Prostate gland (tissue), 2 donors: Measurements from ENCODE around the gene TPO. TPM values are rescaled to one million over a fixed set of nuclear protein-coding genes. Genes with fewer than 3 reads are reported as not detected.

ENCODE experiments used
- DNase-seq: peaks from one replicate; pipeline ENCODE4 v3.0.0-alpha.2; 2019; ENCODE audit warnings: low spot score
- H3K27ac ChIP-seq, 2 donors: fragments of 200-600 bp; sonication (generic); 2 replicates each; pipeline ENCODE4 v1.5.1; 2017 to 2019
- H3K27me3 ChIP-seq: fragments of 200-600 bp; sonication (generic); replicated peaks from 2 replicates; pipeline ENCODE4 v1.5.1; 2019; ENCODE audit not compliant: insufficient read depth
- H3K36me3 ChIP-seq, 2 donors: fragments of 200-600 bp; sonication (generic); 1 replicate in 1 of 2; 2 replicates in 1 of 2; pipeline versions ENCODE4 v1.5.1 to v1.8.1; 2017 to 2019
- H3K4me1 ChIP-seq: fragments of 200-600 bp; sonication (generic); replicated peaks from 2 replicates; pipeline ENCODE4 v1.5.1; 2019
- H3K4me3 ChIP-seq, 2 donors: fragments of 200-600 bp; sonication (generic); 2 replicates each; pipeline ENCODE4 v1.5.1; 2017 to 2019
- H3K9me3 ChIP-seq: fragments of 200-600 bp; sonication (generic); 2 replicates; pipeline ENCODE4 v1.5.1; 2017
- POLR2A ChIP-seq: fragments of 450-650 bp; IDR thresholded peaks from one replicate; pipeline ENCODE4 v1.6.1; 2016; ENCODE audit warnings: antibody characterized with exemption, mild to moderate bottlenecking
- POLR2AphosphoS5 ChIP-seq: sonication (generic); formaldehyde crosslinking; IDR thresholded peaks from one replicate; pipeline ENCODE4 v1.6.1; 2017; ENCODE audit warnings: antibody characterized with exemption
- WGBS: methylation state at CpG from one replicate; pipeline ENCODE4 v1.1.5; 2018; 5-methylcytosine and 5-hydroxymethylcytosine counted together
- intact Hi-C: fragments of 100-400 bp; cut with DNase I; formaldehyde crosslinking; loops from one replicate; pipeline ENCODE4 v1.14.2; 2022
- total RNA-seq, 2 donors: library from RNA; depleted of rRNA; stranded (reverse); fragments of >200 nt; gene quantifications; one replicate each; pipeline ENCODE4 v1.1.0, GENCODE V29; 2016
- TF ChIP-seq, protein P1 (sequence below), 4 experiments: fragments of 200-600 bp in 2 of 4; fragments of 450-650 bp in 2 of 4; sonication (generic) in 2 of 4; IDR thresholded peaks; 1 replicate in 3 of 4; 2 replicates in 1 of 4; pipeline ENCODE4 v1.5.1; 2016 to 2019; ENCODE audit warnings: antibody characterized with exemption in 4 of 4, mild to moderate bottlenecking in 2 of 4, moderate library complexity in 2 of 4

TPO gene
- total RNA-seq, 2 donors from 2014 or later = 0.82 to 1.4 TPM

DNA sequence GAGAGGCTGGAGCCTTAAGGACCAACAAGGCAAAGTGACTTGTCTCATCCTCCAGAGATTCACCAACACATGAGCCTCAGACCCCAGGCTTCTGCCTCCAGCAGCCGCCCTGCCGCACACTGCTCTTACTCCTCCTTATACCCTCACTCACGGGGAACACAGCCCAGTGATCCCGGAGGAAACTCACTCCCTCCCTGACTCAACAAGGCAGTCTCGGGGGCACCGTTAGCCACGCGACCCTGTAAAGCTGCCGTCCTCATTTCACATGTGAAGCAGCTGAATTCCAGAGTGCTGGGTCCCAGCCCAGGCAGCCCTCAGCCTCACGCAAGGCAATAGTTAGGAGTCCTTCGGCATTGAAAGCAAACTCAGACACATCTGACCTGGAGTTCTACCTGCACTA is 129.7 kb downstream of the TPO start:
- 87% methylated on average over 11 of the region's 11 CpGs for WGBS

DNA sequence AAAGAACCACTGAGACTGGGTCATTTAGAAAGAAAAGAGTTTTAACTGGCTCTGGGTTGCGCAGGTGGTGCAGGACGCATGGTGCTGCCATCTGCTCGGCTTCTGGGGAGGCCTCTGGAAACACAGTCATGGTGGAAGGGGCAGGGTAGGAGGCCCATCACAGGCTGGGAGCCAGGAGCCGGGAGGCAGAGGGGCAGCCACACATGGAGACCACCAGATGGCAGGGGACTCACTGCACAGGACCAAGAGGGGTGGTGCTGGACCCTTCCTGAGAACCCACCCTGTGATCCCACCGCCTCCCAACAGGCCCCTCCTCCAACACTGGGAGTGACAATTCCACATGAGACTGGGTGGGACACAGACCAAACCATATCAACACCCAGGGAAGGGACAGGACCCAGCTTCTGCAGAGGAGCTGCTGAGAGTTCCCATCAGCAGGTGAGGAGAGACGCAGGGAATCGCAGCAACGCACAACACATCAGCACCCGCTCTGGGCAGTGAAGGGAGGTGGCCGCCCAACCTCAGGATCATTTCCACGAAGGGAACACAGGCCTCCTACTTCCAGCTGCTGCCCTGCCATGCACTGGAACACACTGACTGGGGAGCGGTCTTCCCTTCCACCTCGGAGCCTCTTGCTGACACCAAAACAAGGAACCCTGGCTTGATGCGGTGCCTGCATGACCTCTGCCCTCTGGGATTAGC is 130.7 kb downstream of the TPO start:
- TF ChIP-seq POLR2A = no peak
- no peak for TF ChIP-seq POLR2AphosphoS5
- TF ChIP-seq, protein P1, sequence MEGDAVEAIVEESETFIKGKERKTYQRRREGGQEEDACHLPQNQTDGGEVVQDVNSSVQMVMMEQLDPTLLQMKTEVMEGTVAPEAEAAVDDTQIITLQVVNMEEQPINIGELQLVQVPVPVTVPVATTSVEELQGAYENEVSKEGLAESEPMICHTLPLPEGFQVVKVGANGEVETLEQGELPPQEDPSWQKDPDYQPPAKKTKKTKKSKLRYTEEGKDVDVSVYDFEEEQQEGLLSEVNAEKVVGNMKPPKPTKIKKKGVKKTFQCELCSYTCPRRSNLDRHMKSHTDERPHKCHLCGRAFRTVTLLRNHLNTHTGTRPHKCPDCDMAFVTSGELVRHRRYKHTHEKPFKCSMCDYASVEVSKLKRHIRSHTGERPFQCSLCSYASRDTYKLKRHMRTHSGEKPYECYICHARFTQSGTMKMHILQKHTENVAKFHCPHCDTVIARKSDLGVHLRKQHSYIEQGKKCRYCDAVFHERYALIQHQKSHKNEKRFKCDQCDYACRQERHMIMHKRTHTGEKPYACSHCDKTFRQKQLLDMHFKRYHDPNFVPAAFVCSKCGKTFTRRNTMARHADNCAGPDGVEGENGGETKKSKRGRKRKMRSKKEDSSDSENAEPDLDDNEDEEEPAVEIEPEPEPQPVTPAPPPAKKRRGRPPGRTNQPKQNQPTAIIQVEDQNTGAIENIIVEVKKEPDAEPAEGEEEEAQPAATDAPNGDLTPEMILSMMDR (IDR thresholded peaks at IDR 0.05) = no peak
- no peaks in the 10 kb centered on the region for H3K4me1 ChIP-seq
- no peaks in the 10 kb centered on the region for H3K36me3 ChIP-seq
- intact Hi-C loops = no loop called here
- H3K27me3 ChIP-seq = no peaks in the 10 kb centered on the region
- 92% methylated on average over 14 of the region's 14 CpGs for WGBS
- H3K27ac ChIP-seq = no peak overlapping the region
- no peaks in the 10 kb centered on the region for H3K9me3 ChIP-seq
- no peak overlapping the region for H3K4me3 ChIP-seq
- DNase-seq = no peak

More for the DNA sequence above, 129.7 kb downstream of the TPO start:
- Histone ChIP-seq H3K9me3 (no peaks in the 10 kb centered on the region), H3K36me3 (no peaks in the 10 kb centered on the region), H3K27me3 (no peaks in the 10 kb centered on the region), H3K27ac (no peak overlapping the region), H3K4me3 (no peak overlapping the region), H3K4me1 (no peaks in the 10 kb centered on the region)
- DNase-seq = no peak
- TF ChIP-seq, protein P1 (IDR thresholded peaks at IDR 0.05) = no peak
- TF ChIP-seq POLR2AphosphoS5 (no peak), POLR2A (no peak)
- intact Hi-C loops = no loop called here

DNA sequence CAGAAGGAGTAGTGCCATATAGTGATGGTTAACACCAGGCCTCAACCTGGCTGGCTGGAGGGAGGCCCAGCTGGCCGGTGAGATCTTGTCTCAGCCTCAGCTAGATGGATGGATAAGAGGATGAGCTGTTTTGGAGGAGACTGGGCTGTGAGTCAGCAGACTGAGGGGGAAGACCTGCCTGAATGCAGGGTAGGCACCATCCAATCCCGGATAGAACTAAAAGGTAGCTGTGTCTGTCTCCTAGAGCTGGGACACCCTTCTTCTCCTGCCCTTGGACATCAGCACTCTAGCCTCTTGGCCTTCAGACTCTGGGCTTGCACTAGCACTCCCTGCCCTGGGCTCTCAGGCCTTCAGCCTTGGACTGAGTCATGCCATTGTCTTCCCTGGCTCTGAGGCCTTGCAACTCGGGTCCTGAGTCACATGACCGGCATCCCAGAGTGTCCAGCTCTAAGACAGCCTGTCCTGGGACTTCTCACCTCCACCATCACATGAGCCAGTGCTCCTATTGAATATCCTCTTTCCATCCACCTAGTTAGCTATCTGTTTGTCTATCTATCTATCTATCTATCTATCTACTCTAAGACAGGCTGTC is 131.3 kb downstream of the TPO start:
- intact Hi-C loops = loop anchor here (5.0 kb wide), 2 partner anchors 592 to 832 kb away; partner anchors contain the start of gene SNTG2
- Histone ChIP-seq H3K27ac (no peak overlapping the region), H3K36me3 (no peaks in the 10 kb centered on the region), H3K27me3 (no peaks in the 10 kb centered on the region), H3K9me3 (no peaks in the 10 kb centered on the region), H3K4me1 (no peaks in the 10 kb centered on the region), H3K4me3 (no peak overlapping the region)
- TF ChIP-seq, protein P1 (IDR thresholded peaks at IDR 0.05) = no peak
- TF ChIP-seq POLR2A (no peak), POLR2AphosphoS5 (no peak)
- WGBS = 74% methylated on average over 4 of the region's 4 CpGs
- no peak for DNase-seq

DNA sequence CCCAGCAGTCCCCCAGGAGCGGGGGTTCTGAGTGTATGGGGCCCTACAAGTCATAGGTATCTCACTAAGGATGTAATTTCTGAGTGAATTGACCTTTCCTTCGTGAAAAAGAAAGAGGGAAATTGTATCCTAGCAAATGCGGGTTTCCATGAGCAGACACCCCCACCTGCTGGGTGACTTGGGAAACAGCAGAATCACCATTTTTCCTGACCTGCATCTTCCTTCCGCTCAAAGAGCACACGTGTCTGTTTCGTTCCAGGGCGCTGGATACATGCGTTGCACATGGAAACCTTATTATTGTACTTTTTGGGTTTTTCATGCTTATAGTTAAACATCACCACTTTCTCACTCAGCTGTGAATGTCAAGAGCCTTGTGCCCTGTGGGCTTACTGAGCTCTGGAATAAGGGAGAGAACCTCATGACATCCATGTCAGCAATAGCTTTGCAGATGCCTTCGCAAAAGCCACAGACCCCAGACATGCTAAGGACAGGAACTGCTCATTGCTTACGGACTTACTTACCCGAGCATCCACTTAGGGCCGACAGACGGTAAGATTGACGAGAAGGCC is 132.8 kb downstream of the TPO start:
- Histone ChIP-seq H3K9me3 (no peaks in the 10 kb centered on the region), H3K27ac (no peak overlapping the region), H3K36me3 (no peaks in the 10 kb centered on the region), H3K4me3 (no peak overlapping the region), H3K4me1 (no peaks in the 10 kb centered on the region), H3K27me3 (no peaks in the 10 kb centered on the region)
- WGBS = 30% methylated on average over 14 of the region's 14 CpGs
- TF ChIP-seq, protein P1 (IDR thresholded peaks at IDR 0.05) = peak in 3 of 4 experiments; percentile 71 to 81 (median 79)
- TF ChIP-seq POLR2AphosphoS5 = no peak
- intact Hi-C loops = loop anchor here (5.0 kb wide), 2 partner anchors 594 to 834 kb away; partner anchors contain the start of gene SNTG2
- DNase-seq = no peak
